Measurements from ENCODE around the gene CCDC148. TPM values are rescaled to one million over a fixed set of nuclear protein-coding genes. Genes with fewer than 3 reads are reported as not detected.

CCDC148 gene
- total and polyA plus RNA-seq, 4 donors = 0.02 to 0.42 (median 0.31) TPM

- TF ChIP-seq GABPA (IDR thresholded peaks at IDR 0.05 in 1 of 2, conservative IDR thresholded peaks at IDR 0.05 in 1 of 2) = no peak
- Histone ChIP-seq H3K9ac (ENCODE audit: low read depth in 1 of 2, low read length in 2 of 2) (no peak overlapping the region), H3K9me3 (ENCODE audit: control insufficient read depth in 4 of 4, low read length in 3 of 4) (no peaks in the 10 kb centered on the region), H3K27me3 (ENCODE audit: control insufficient read depth in 4 of 4, insufficient read depth in 4 of 4, low read length in 3 of 4) (no peaks in the 10 kb centered on the region), H3K4me1 (ENCODE audit: control insufficient read depth in 4 of 4, insufficient read depth in 4 of 4, low read length in 3 of 4) (no peaks in the 10 kb centered on the region), H3K36me3 (ENCODE audit: control insufficient read depth in 4 of 4, insufficient read depth in 3 of 4, low read depth in 1 of 4, low read length in 3 of 4) (no peaks in the 10 kb centered on the region), H3K27ac (ENCODE audit: low read depth in 1 of 2, low read length in 2 of 2) (no peak overlapping the region), H3K4me3 (ENCODE audit: low read depth in 1 of 3, low read length in 3 of 3) (no peak overlapping the region)
- no peak for DNase-seq (ENCODE audit: low spot score)
- 91% methylated on average over 2 of the region's 2 CpGs for WGBS
These were observed 156.2 kb downstream of the CCDC148 start for GRCh38 chr2:158300394-158300793.

GRCh38 chr2:158297606-158298005, 158.9 kb downstream of the CCDC148 start:
- H3K4me3 ChIP-seq (ENCODE audit: low read depth in 1 of 3, low read length in 3 of 3) = no peak overlapping the region
- DNase-seq (ENCODE audit: low spot score) = no peak
- 74% methylated on average over 1 of the region's 1 CpG for WGBS
- H3K4me1 ChIP-seq (ENCODE audit: control insufficient read depth in 4 of 4, insufficient read depth in 4 of 4, low read length in 3 of 4) = no peaks in the 10 kb centered on the region
- H3K27me3 ChIP-seq (ENCODE audit: control insufficient read depth in 4 of 4, insufficient read depth in 4 of 4, low read length in 3 of 4) = no peaks in the 10 kb centered on the region
- no peaks in the 10 kb centered on the region for H3K36me3 ChIP-seq (ENCODE audit: control insufficient read depth in 4 of 4, insufficient read depth in 3 of 4, low read depth in 1 of 4, low read length in 3 of 4)
- H3K27ac ChIP-seq (ENCODE audit: low read depth in 1 of 2, low read length in 2 of 2) = no peak overlapping the region
- no peaks in the 10 kb centered on the region for H3K9me3 ChIP-seq (ENCODE audit: control insufficient read depth in 4 of 4, low read length in 3 of 4)
- TF ChIP-seq SP1 (IDR thresholded peaks at IDR 0.05) (no peak), EGR1 (IDR thresholded peaks at IDR 0.05; ENCODE audit: low read depth in 2 of 2) (no peak), ZBTB33 (IDR thresholded peaks at IDR 0.05) (no peak), GABPA (IDR thresholded peaks at IDR 0.05 in 1 of 2, conservative IDR thresholded peaks at IDR 0.05 in 1 of 2) (no peak)
- no peak overlapping the region for H3K9ac ChIP-seq (ENCODE audit: low read depth in 1 of 2, low read length in 2 of 2)

GRCh38 chr2:158297120-158297519, 159.4 kb downstream of the CCDC148 start:
- Histone ChIP-seq H3K27me3 (ENCODE audit: control insufficient read depth in 4 of 4, insufficient read depth in 4 of 4, low read length in 3 of 4) (no peaks in the 10 kb centered on the region), H3K4me3 (ENCODE audit: low read depth in 1 of 3, low read length in 3 of 3) (no peak overlapping the region), H3K9me3 (ENCODE audit: control insufficient read depth in 4 of 4, low read length in 3 of 4) (no peaks in the 10 kb centered on the region), H3K36me3 (ENCODE audit: control insufficient read depth in 4 of 4, insufficient read depth in 3 of 4, low read depth in 1 of 4, low read length in 3 of 4) (no peaks in the 10 kb centered on the region), H3K27ac (ENCODE audit: low read depth in 1 of 2, low read length in 2 of 2) (no peak overlapping the region), H3K9ac (ENCODE audit: low read depth in 1 of 2, low read length in 2 of 2) (no peak overlapping the region), H3K4me1 (ENCODE audit: control insufficient read depth in 4 of 4, insufficient read depth in 4 of 4, low read length in 3 of 4) (no peaks in the 10 kb centered on the region)
- 62% methylated on average over 2 of the region's 2 CpGs for WGBS
- DNase-seq (ENCODE audit: low spot score) = no peak
- TF ChIP-seq NR2F2 (IDR thresholded peaks at IDR 0.05) (no peak), FOXA1 (IDR thresholded peaks at IDR 0.05) (no peak), HNF4A (conservative IDR thresholded peaks at IDR 0.05) (no peak), MAX (IDR thresholded peaks at IDR 0.05) (no peak)

- no peak overlapping the region for H3K9ac ChIP-seq (ENCODE audit: low read depth in 1 of 2, low read length in 2 of 2)
- no peak overlapping the region for H3K27ac ChIP-seq (ENCODE audit: low read depth in 1 of 2, low read length in 2 of 2)
- 96% methylated on average over 3 of the region's 3 CpGs for WGBS
- no peaks in the 10 kb centered on the region for H3K9me3 ChIP-seq (ENCODE audit: control insufficient read depth in 4 of 4, low read length in 3 of 4)
- no peaks in the 10 kb centered on the region for H3K36me3 ChIP-seq (ENCODE audit: control insufficient read depth in 4 of 4, insufficient read depth in 3 of 4, low read depth in 1 of 4, low read length in 3 of 4)
- DNase-seq (ENCODE audit: low spot score) = no peak
- no peak for TF ChIP-seq HNF4G (IDR thresholded peaks at IDR 0.05)
- TF ChIP-seq ATF3 (IDR thresholded peaks at IDR 0.05) = no peak
- no peak for TF ChIP-seq YY1 (IDR thresholded peaks at IDR 0.05)
- no peak for TF ChIP-seq NR2F2 (IDR thresholded peaks at IDR 0.05)
- TF ChIP-seq REST (IDR thresholded peaks at IDR 0.05) = no peak
- no peak for TF ChIP-seq RAD21 (IDR thresholded peaks at IDR 0.05)
- no peak for TF ChIP-seq SP1 (IDR thresholded peaks at IDR 0.05)
- no peaks in the 10 kb centered on the region for H3K27me3 ChIP-seq (ENCODE audit: control insufficient read depth in 4 of 4, insufficient read depth in 4 of 4, low read length in 3 of 4)
- H3K4me1 ChIP-seq (ENCODE audit: control insufficient read depth in 4 of 4, insufficient read depth in 4 of 4, low read length in 3 of 4) = no peaks in the 10 kb centered on the region
- no peak overlapping the region for H3K4me3 ChIP-seq (ENCODE audit: low read depth in 1 of 3, low read length in 3 of 3)
These were observed 162.8 kb downstream of the CCDC148 start for GRCh38 chr2:158293722-158294121.
